Right ventricle myocardium inferior (tissue), 1 donor: ENCODE data around the gene TNNT3. TPM values are rescaled to one million over a fixed set of nuclear protein-coding genes. Genes with fewer than 3 reads are reported as not detected.
"Not testable (repeated sequence)": the region's sequence is repeated elsewhere in the genome, so short reads cannot be mapped to it uniquely, and the experiment has no call there.

ENCODE experiments used
- ATAC-seq: fragments of 200-7000 bp; cut with Tn5 transposase; one replicate; pipeline ENCODE4 v1.9.1; 2020; ENCODE audit warnings: mild to moderate bottlenecking, moderate library complexity
- DNase-seq: peaks from one replicate; pipeline ENCODE4 v3.0.0; 2021; ENCODE audit errors: missing footprints
- intact Hi-C: fragments of 100-400 bp; cut with DNase I; formaldehyde crosslinking; loops from one replicate; pipeline ENCODE4 v1.11.0; 2022
- total RNA-seq: library from RNA; stranded (reverse); fragmentation: NEBNext Ultra II Directional; extraction: Animal tissue kit (Norgen Biotek cat#: 25700); gene quantifications from one replicate; pipeline ENCODE4 v1.2.1, GENCODE V29; 2021
- donor health status: DM: no; HTN: yes; CAD: no; lungs with severe emphysema.

The TNNT3 gene
- total RNA-seq, 1 donor from 2014 or later, result 36.3 TPM

DNA sequence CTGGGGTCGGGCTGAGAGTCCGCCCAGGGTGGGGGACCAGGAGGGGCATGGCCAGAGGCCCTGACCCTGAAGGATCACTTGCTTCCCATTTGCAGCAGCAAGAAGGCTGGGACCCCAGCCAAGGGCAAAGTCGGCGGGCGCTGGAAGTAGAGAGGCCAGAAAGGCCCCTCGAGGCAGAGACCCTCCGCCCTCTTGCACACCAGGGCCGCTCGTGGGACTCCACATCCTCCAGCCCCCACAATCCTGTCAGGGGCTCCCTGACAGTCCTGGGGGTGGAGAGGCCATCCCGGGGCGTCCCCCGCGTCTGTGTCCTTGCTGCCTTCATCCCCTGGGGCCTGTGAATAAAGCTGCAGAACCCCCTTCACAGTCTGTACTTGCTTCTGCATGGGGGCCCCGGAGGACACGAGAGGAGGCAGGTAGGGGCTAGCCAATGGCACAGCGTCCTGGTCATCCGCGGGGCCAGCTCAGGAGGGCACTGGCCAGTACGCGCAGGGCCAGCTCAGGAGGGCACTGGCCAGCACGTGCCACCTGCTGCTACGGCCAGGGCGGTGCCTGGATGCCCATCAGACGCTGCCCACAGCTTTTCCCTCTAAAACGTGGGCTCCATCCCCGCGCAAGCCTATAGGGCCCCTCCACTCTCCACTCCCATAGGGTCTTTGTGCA is 19.0 kb downstream of the TNNT3 start:
- ATAC-seq (no peak), DNase-seq (peak; percentile 30)
- intact Hi-C loops, result loop anchor here (1.0 kb wide), 1 partner anchor 24 kb away; no protein-coding TSS in a partner anchor

DNA sequence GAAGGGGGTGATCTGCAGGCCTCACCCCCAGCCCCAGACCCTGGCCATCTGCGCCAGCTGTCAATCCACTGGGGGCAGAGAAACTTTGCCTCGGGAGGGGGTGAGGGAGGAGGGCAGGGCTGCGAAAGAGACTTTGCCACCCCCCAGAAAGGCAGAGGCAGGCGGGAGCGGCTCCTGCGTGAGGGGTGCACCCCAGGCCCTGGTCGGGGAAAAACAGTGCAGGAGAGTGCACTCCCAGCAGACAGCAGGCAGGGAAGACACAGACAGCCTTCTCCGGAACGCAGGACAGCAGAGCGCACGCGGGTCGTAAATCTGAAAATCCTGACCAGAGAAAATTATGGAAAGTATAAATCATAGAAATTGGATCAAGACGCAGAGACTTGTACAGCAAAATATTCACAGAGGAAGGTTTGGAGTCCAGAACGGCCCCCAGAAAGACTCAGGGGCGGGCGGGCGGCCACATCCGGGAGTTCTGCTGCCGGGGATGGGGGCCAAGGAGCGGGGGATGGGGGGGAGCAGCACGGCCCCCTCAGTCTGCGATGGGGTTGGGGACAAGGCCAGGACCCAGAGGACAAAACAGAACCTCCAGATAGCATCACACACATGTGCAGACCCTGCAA is 19.6 kb downstream of the TNNT3 start:
- ATAC-seq (no peak), DNase-seq (peak; percentile 72)
- intact Hi-C loops, result loop anchor here (1.0 kb wide), 1 partner anchor 25 kb away; no protein-coding TSS in a partner anchor

- DNase-seq, result peak; percentile 16
- not testable (repeated sequence) for ATAC-seq
- intact Hi-C loops, result loop anchor here (1.0 kb wide), 1 partner anchor 25 kb away; no protein-coding TSS in a partner anchor
Measured at GRCh38 chr11:1939788-1940187, 20.3 kb downstream of the TNNT3 start.

- DNase-seq (peak; percentile 17), ATAC-seq (no peak)
- intact Hi-C loops, result no loop called here
Measured at GRCh38 chr11:1942558-1943260, 23.2 kb downstream of the TNNT3 start.

- intact Hi-C loops, result no loop called here
- ATAC-seq (no peak), DNase-seq (peak; percentile 14)
Measured at GRCh38 chr11:1943576-1943975, 24.1 kb downstream of the TNNT3 start.

GRCh38 chr11:1943977-1944376 is 24.5 kb downstream of the TNNT3 start:
- peak; percentile 67 for DNase-seq
- no peak for ATAC-seq
- intact Hi-C loops, result no loop called here

- intact Hi-C loops, result no loop called here
- peak; percentile 53 for DNase-seq
Measured at GRCh38 chr11:1946812-1947484, 27.4 kb downstream of the TNNT3 start, which contains the start of gene MRPL23. MRPL23 (plus strand) TSS chr11:1947332; CDS start chr11:1947363, 31 bp downstream.

GRCh38 chr11:1947592-1948237 is 28.2 kb downstream of the TNNT3 start:
- DNase-seq (no peak), ATAC-seq (peak; percentile 53)
- intact Hi-C loops, result no loop called here

More at GRCh38 chr11:1946812-1947484, 27.4 kb downstream of the TNNT3 start, which contains the start of gene MRPL23:
- peak; percentile 66 for ATAC-seq

- ATAC-seq (peak; percentile 54), DNase-seq (peak; percentile 71)
- intact Hi-C loops, result no loop called here
Measured at GRCh38 chr11:1948389-1948788, 28.9 kb downstream of the TNNT3 start.

GRCh38 chr11:1949302-1949701 is 29.8 kb downstream of the TNNT3 start:
- ATAC-seq, result no peak
- intact Hi-C loops, result no loop called here
- peak; percentile 53 for DNase-seq

GRCh38 chr11:1949922-1950321 is 30.4 kb downstream of the TNNT3 start:
- DNase-seq, result no peak
- intact Hi-C loops, result no loop called here
- ATAC-seq, result no peak

- intact Hi-C loops, result no loop called here
- no peak for ATAC-seq
- DNase-seq, result no peak
Measured at GRCh38 chr11:1952806-1953482, 33.4 kb downstream of the TNNT3 start.

GRCh38 chr11:1953489-1954266 is 34.2 kb downstream of the TNNT3 start:
- intact Hi-C loops, result no loop called here
- peak; percentile 50 for DNase-seq
- peak; percentile 54 for ATAC-seq

GRCh38 chr11:1958367-1958766 is 38.9 kb downstream of the TNNT3 start:
- intact Hi-C loops, result no loop called here
- DNase-seq (no peak), ATAC-seq (no peak)

DNA sequence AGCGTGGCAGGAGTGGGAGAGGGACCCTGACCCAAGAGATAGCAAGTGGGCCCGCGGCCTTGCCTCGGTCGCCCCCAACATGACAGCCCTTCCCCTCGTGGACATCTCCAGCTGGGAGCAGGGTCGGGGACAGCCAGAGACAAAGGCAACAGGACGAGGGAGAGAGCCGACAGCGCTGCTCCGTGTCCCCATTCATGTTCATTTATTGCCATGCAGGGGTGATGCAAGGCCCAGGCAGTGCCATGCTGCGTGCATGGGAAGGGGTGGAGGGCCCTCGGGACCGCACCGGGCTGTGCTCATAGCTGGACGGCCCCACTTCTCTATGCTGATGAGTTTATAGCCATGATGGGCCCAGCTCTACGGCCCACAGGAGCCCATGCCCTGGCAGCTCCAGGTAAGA is 40.3 kb downstream of the TNNT3 start:
- ATAC-seq (no peak), DNase-seq (no peak)
- intact Hi-C loops, result no loop called here

- ATAC-seq, result no peak
- intact Hi-C loops, result no loop called here
- no peak for DNase-seq
Measured at GRCh38 chr11:1963864-1964263, 44.4 kb downstream of the TNNT3 start.

DNA sequence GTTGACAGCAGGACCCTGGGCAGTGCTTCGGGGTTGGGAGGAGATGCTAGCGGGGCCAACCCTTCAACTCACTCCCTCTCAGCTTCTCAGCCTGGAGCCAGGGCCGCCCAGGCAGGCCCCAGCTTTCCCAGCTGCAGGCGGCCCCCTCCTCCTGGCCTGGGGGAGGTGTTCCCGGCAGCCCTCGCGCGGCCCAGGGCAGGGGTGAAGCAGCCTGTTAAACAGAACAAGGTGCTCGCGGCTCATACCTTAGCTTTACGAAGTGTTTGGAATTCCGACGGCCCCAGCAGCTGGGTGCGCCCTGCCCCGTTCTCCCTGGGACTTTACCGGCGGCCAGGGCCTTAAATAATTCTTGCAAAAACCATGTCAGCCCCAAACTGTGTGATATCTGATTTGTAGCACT is 44.8 kb downstream of the TNNT3 start:
- DNase-seq (no peak), ATAC-seq (no peak)
- intact Hi-C loops, result no loop called here
